WERI-Rb-1 (cell line): Measurements from ENCODE around the gene NMB.

ENCODE experiments used
- DNase-seq: peaks from one replicate; pipeline ENCODE4 v3.0.0-alpha.2; 2020
- H3K27ac ChIP-seq: fragments of 250-450 bp; sonication (Bioruptor Pico); 2 replicates; pipeline ENCODE4 v1.5.1; 2020; ENCODE audit warnings: mild to moderate bottlenecking, moderate library complexity
- H3K27me3 ChIP-seq: fragments of 250-450 bp; sonication (Bioruptor Pico); 2 replicates; pipeline ENCODE4 v1.5.1; 2021; ENCODE audit warnings: mild to moderate bottlenecking, low read depth, moderate library complexity; ENCODE audit not compliant: insufficient read depth, severe bottlenecking
- H3K36me3 ChIP-seq: fragments of 250-450 bp; sonication (Bioruptor Pico); 2 replicates; pipeline ENCODE4 v1.5.1; 2020; ENCODE audit warnings: mild to moderate bottlenecking, moderate library complexity
- H3K4me3 ChIP-seq: 2 replicates; pipeline ENCODE4 v1.5.1; 2011; ENCODE audit warnings: low read depth, mild to moderate bottlenecking, control low read depth, low read length
- H3K9me3 ChIP-seq: fragments of 250-450 bp; sonication (Bioruptor Pico); 2 replicates; pipeline ENCODE4 v1.5.1; 2021; ENCODE audit warnings: mild to moderate bottlenecking, moderate library complexity; ENCODE audit not compliant: severe bottlenecking
- TF ChIP-seq, protein P1 (sequence below): IDR thresholded peaks from 2 replicates; pipeline ENCODE4 v1.5.1; 2011; ENCODE audit warnings: low read depth, mild to moderate bottlenecking, control low read depth, inconsistent platforms, low read length

The NMB gene

DNA sequence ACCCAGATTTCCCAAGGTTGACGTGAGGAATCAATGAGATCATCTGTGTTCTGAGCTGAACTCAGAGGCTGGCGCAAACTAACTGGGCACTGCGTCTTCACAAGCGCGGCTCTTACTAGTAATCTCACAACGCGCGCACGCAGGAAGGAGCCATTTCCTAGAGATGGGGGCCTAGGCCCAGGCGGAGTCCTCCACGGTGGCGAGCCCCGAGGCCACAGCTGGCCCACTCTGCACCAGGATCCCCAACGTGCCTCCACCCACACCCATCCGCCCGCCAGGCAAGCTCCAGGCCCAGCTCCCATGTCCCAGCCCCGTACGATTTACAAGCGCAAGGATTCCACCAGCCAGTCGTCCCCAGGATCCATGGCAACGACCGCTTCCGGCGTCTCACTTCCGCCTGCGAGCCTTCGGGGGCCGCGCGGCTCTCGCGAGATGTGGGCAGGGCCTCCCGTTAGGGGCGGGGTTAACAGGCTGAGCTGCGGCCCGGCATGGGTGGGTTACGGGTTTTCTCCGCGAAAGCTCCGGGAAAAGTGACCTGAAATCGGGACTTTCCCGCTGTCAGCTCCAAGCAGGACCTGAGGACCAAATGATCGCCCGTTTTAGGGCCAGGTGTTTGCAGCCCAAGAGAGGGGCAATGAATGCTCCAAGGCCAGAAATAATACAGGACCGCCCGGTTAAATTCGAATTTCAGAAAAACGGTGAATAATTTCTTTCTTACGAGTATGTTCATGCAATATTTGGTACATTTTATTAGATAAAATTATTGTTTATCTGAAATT lies 3.9 kb downstream of the NMB start, which contains the start of gene WDR73:
Gene WDR73, minus strand, starts transcription at position 374 of the 779 bp plus-strand sequence. Its CDS starts 9 bp downstream, at position 365.
- H3K27ac ChIP-seq, result peak within 1 kb of the TSS; percentile 76
- peaks cover 37% of the 10 kb centered on the region for H3K36me3 ChIP-seq
- no peaks in the 10 kb centered on the region for H3K9me3 ChIP-seq
- DNase-seq, result peak; percentile 94
- peak within 1 kb of the TSS; percentile 84 for H3K4me3 ChIP-seq
- TF ChIP-seq, protein P1, sequence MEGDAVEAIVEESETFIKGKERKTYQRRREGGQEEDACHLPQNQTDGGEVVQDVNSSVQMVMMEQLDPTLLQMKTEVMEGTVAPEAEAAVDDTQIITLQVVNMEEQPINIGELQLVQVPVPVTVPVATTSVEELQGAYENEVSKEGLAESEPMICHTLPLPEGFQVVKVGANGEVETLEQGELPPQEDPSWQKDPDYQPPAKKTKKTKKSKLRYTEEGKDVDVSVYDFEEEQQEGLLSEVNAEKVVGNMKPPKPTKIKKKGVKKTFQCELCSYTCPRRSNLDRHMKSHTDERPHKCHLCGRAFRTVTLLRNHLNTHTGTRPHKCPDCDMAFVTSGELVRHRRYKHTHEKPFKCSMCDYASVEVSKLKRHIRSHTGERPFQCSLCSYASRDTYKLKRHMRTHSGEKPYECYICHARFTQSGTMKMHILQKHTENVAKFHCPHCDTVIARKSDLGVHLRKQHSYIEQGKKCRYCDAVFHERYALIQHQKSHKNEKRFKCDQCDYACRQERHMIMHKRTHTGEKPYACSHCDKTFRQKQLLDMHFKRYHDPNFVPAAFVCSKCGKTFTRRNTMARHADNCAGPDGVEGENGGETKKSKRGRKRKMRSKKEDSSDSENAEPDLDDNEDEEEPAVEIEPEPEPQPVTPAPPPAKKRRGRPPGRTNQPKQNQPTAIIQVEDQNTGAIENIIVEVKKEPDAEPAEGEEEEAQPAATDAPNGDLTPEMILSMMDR, result no peak
- no peaks in the 10 kb centered on the region for H3K27me3 ChIP-seq

DNA sequence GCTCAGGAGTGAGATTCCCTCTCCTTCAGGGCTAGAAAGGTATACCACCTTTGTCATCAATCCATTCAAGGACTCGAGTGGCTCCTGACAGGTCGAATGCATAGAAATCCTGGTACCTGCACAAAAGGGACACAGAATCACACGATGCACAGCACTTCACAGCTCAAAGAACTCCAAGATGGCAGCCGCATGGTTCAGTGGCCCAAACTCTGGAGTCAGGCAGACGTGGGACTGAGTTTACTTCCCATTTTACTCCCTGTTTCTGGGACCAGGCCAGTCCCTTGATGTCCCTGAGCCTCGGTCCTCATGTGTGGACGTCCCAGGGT lies 4.5 kb downstream of the NMB start:
- no peak for DNase-seq
- no peaks in the 10 kb centered on the region for H3K9me3 ChIP-seq
- TF ChIP-seq, protein P1, result no peak
- peak overlapping the region; percentile 76 for H3K27ac ChIP-seq
- H3K4me3 ChIP-seq, result peak overlapping the region; percentile 84
- no peaks in the 10 kb centered on the region for H3K27me3 ChIP-seq
- peaks cover 41% of the 10 kb centered on the region for H3K36me3 ChIP-seq

DNA sequence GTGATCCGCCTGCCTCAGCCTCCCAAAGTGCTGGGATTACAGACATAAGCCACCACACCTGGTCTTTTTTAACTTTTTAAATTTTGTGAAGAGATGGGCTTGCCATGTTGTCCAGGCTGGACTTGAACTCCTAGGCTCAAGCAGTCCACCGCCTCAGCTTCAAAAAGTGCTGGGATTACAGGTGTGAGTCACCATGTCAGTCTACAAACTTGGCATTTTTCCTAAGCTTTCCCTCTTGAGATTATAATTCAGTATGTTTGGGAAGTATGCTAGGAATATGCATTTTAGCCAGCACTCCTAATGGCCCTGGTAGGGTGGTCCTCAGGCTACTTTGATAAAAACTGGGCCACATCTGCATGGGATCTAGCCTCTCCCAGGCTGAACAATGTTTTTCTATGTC lies 8.3 kb downstream of the NMB start:
- H3K36me3 ChIP-seq, result peaks cover 76% of the 10 kb centered on the region

DNA sequence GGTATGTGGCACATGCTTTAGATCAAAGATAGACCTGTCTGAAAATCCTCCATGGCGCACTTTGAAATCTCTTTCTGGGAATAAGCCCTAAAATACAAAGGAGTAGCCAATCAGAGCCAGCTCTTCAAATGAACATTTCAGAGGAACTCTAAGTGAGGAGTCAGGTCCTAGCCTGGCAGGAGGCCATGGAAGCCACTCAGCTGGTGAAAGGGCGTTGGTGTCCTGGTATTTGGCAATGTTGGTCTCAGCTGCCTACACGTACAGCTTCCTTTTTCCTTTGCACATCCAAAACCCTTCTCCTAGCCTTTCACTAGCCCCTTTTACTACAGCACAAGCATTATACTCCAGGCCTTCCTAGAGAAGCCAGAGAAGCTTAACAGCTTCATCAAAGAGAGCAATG lies 9.5 kb downstream of the NMB start:
- no peaks in the 10 kb centered on the region for H3K27me3 ChIP-seq
- peaks cover 83% of the 10 kb centered on the region for H3K36me3 ChIP-seq
- TF ChIP-seq, protein P1, result no peak
- no peak overlapping the region for H3K4me3 ChIP-seq
- no peak overlapping the region for H3K27ac ChIP-seq
- H3K9me3 ChIP-seq, result no peaks in the 10 kb centered on the region
- DNase-seq, result no peak

More for the DNA sequence above, 8.3 kb downstream of the NMB start:
- DNase-seq, result no peak
- Histone ChIP-seq H3K4me3 (no peak overlapping the region), H3K27me3 (no peaks in the 10 kb centered on the region), H3K9me3 (no peaks in the 10 kb centered on the region), H3K27ac (no peak overlapping the region)
- TF ChIP-seq, protein P1, result no peak

DNA sequence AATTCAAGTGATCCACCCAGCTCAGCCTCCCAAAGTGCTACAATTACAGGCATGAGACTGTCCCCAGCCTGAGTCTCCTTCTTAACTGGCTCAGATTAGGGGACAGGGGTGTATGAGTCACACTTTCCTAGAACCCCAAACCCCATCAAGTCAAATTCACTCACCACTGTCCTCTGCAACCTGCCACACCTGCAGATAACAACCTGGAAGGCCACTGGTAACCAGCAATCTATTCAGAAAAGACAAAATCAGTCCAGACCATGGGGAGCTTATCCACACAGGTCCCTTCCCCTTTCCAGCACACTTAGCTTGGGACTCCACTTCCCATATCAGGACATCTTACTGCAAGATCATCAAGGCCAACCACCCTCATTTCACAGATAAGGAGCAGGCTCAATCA lies 10.3 kb downstream of the NMB start:
- H3K36me3 ChIP-seq, result peaks cover 88% of the 10 kb centered on the region
- H3K9me3 ChIP-seq, result no peaks in the 10 kb centered on the region

More for the DNA sequence above, 10.3 kb downstream of the NMB start:
- Histone ChIP-seq H3K27ac (no peak overlapping the region), H3K4me3 (no peak overlapping the region), H3K27me3 (no peaks in the 10 kb centered on the region)
- TF ChIP-seq, protein P1, result no peak
- no peak for DNase-seq
